Measurements from ENCODE around the gene NPFF. TPM values are rescaled to one million over a fixed set of nuclear protein-coding genes. Genes with fewer than 3 reads are reported as not detected.

NPFF gene
- total RNA-seq, 2 donors from 2014 or later: not detected

DNA sequence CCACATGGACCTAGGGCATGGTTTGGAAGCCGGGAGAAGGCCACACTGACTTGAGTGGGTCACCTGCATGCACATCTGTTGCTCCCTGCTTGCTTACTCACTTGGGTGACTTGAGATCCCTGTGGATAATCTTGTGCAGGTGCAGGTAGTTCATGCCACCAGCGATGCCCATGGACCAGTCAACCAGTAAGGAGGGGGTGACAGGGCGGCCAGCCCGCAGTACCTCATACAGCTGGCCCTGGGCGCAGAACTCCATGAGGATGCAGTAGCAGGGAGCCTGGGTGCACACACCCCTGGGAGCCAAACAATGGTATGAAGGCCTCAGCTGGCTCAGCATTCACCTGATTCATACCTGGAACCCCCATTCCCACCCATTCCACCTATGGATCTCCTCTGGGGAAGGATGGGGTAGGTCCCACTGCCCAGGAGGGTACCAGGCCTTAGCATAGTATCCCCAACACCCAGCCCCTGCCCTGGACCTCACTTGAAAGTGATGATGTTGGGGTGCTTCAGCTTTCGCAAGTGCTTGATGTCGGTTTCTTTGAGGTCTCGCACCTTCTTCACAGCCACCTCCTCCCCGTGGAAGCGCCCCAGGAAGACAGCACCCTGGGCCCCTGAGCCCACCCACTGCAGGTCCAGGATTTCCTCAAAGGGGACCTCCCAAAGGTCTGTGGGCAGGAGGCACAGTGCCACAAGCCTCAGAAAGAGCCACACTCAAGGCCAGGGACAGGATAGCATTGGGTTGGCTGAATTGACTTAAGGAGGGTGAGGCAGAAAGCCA is 21.1 kb downstream of the NPFF start:
- H3K27ac ChIP-seq: no peak overlapping the region
- no peaks in the 10 kb centered on the region for H3K4me1 ChIP-seq
- intact Hi-C loops (cut with DNase I): no loop called here
- no peak overlapping the region for H3K4me3 ChIP-seq
- WGBS, 2 donors: 96 to 99% methylated on average over 7 to 10 of the region's 10 CpGs
- H3K9me3 ChIP-seq: no peaks in the 10 kb centered on the region
- H3K27me3 ChIP-seq: no peaks in the 10 kb centered on the region
- ATAC-seq (no peak), DNase-seq (peak in 1 of 4 donors; percentile 11)
- no peak for TF ChIP-seq CTCF (IDR thresholded peaks at IDR 0.05)
- TF ChIP-seq POLR2A (IDR thresholded peaks at IDR 0.05): no peak
- peaks cover 0 to 20% of the 10 kb centered on the region in 2 donors for H3K36me3 ChIP-seq (replicated peaks in 1 of 2; ENCODE audit: insufficient read depth in 1 of 2, low read depth in 2 of 2)

DNA sequence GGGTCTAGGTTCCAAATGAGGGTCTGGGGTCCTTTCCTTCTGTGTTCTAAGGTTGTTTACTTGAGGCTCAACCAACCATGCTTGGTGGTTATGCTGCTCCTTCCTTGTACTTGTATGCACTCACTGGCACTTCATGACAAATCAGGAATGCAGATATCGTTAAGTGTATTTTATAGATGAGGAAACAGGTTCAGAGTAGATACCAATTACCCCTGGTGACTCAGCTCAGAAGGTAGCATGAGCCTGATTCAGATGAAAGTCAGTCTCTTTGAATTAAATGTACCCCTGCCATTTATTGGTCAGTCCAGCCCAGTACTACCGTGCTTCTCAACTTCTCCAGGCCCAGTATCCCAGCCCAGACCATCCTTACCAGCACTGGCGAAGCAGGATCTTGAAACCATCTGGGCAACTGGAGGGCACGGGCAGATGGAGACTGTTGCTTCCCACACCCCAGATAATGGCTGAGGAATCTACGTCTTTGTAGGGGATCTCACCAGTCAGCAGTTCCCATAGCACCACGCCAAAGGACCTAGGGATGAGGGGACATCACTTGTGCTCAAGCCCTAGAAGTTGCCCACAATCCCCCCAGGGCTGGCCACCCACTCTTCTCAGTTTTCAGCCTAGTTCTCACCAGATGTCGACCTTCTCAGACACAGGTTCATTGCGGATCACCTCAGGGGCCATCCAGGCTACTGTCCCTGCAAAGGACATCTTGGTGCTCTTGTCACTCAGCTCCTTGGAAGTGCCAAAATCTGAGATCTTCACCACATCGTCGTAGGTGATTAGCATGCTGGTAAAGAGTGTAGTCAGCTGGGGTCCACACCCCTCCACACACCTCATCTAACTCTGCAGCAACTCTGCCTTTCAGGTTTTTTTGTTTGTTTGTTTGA is 22.4 kb downstream of the NPFF start:
- no peak for ATAC-seq
- DNase-seq: peak in 1 of 4 donors; percentile 10
- Histone ChIP-seq H3K27ac (no peak overlapping the region), H3K9me3 (no peaks in the 10 kb centered on the region), H3K36me3 (replicated peaks in 1 of 2; ENCODE audit: insufficient read depth in 1 of 2, low read depth in 2 of 2) (peaks cover 5 to 27% of the 10 kb centered on the region in 2 donors), H3K4me3 (no peak overlapping the region), H3K27me3 (no peaks in the 10 kb centered on the region), H3K4me1 (no peaks in the 10 kb centered on the region)
- intact Hi-C loops (cut with DNase I): no loop called here
- 77 to 81% methylated on average over 10 of the region's 10 CpGs for WGBS, 2 donors
- no peak for TF ChIP-seq CTCF (IDR thresholded peaks at IDR 0.05)
- TF ChIP-seq POLR2A (IDR thresholded peaks at IDR 0.05): no peak

GRCh38 chr12:53483979-53484377 is 23.3 kb downstream of the NPFF start:
- H3K4me3 ChIP-seq: no peak overlapping the region
- WGBS, 2 donors: 87 to 94% methylated on average over 4 of the region's 4 CpGs
- ATAC-seq: peak; percentile 4
- peak in 1 of 4 donors; percentile 5 for DNase-seq
- H3K4me1 ChIP-seq: no peaks in the 10 kb centered on the region
- no peak for TF ChIP-seq POLR2A (IDR thresholded peaks at IDR 0.05)
- no peaks in the 10 kb centered on the region for H3K27me3 ChIP-seq
- intact Hi-C loops (cut with DNase I): no loop called here
- H3K9me3 ChIP-seq: no peaks in the 10 kb centered on the region
- H3K27ac ChIP-seq: no peak overlapping the region
- H3K36me3 ChIP-seq (replicated peaks in 1 of 2; ENCODE audit: insufficient read depth in 1 of 2, low read depth in 2 of 2): peaks cover 5 to 31% of the 10 kb centered on the region in 2 donors

DNA sequence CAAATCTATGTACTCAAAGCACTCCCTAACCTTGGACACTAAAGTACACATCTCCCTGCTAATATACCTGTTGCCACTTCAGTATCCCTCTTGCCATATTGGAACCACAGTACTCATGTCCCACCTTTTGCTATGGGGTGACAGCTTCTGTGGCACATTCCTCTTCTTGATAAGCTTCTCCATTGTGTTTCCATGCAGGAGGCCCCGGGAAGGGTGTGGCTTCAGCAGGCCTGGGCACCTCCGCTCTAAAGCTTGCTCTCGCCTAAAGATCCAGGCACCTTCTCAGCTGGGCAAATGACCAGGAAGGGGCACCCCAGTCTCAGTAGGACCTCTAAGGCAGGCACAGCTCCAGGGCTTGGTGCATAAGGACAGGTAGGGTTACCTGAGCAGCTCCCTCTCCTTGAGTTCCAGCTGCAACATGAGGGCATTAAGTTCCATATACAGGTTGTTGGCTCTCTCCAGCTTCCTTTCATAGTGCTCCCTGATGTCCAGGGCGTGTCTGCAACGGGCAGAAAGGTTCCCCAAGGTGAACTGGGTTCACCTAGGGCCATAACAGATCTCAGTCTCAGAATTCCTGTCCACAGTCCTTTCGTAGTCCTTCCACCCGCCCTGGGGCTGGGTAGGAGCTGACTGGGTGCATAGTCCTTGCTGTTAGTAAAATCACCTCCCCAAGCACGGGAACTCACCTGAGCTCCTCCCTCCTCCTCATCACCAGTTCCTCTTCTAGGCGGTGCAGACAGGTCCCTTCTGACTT is 23.9 kb downstream of the NPFF start:
- intact Hi-C loops (cut with DNase I): no loop called here
- ATAC-seq: peak; percentile 5
- 72% methylated on average over 7 to 9 of the region's 9 CpGs for WGBS, 2 donors
- Histone ChIP-seq H3K36me3 (replicated peaks in 1 of 2; ENCODE audit: insufficient read depth in 1 of 2, low read depth in 2 of 2) (peaks cover 5 to 35% of the 10 kb centered on the region in 2 donors), H3K27ac (no peak overlapping the region), H3K4me3 (no peak overlapping the region), H3K27me3 (no peaks in the 10 kb centered on the region), H3K9me3 (no peaks in the 10 kb centered on the region), H3K4me1 (no peaks in the 10 kb centered on the region)
- no peak for TF ChIP-seq CTCF (IDR thresholded peaks at IDR 0.05)
- no peak for TF ChIP-seq POLR2A (IDR thresholded peaks at IDR 0.05)
- peak in 1 of 4 donors; percentile 13 for DNase-seq

All from body of pancreas (tissue), 4 donors.